ENCODE data around the gene NACAD.

NACAD gene

DNA sequence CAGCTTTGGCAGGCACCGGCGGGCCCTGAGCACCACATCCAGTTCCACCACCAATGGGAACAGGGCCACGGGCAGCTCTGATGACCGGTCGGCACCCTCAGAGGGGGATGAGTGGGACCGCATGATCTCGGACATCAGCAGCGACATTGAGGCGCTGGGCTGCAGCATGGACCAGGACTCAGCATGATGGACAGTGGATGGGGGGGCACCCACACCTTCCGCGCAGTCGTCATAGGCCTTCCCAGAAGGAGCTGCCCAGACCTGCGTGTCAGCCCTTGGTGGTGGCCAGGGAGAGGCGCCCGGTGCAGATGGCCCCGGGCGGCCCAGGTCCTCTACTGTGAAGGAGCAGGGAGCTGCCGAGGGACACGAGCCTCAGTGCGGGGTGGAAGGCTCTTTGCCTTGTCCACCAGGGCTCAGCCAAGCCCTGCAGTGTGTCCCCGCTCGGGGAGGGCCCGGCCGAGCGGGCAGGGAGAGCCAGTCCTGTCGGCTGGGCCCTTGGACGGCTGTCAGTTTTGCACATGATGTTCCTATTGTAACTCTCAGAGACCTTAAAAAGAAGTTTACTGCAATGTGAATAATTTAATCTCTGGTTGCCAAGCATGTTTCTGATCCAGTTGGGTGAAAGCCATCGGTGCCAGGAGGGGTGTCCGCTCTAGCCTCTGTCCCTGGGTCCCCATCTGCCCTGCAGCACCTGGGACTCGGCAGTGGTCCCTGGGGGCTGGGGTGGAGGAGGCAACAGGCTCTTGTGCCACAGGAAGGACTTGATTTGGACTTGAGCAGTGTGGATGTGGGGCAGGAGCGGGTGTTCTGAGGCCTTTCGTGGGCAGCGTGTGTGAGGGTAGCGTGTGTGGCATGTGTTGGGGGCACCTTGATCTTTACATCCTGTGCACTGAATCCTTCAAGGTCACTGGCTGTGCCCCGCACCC, 12.6 kb downstream of the NACAD start:
- no peak for DNase-seq (ENCODE audit: extremely low read depth in 1 of 2, low read depth in 1 of 2)

DNA sequence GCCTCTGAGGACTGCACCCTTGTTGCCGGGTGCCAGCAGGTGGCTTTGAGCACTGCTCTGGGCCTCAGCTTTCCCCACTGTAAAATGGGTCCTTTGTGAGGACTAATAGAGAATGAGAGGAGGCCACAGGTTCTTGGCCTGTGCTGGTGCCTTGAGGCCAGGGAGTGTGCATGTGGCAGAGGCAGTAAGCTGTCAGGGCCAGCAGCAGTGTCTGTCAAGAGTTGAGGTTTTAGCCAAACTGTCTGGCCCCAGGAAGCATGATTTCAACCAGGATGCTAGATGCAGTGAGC, 13.5 kb downstream of the NACAD start:
- no peak for DNase-seq (ENCODE audit: extremely low read depth in 1 of 2, low read depth in 1 of 2)

DNA sequence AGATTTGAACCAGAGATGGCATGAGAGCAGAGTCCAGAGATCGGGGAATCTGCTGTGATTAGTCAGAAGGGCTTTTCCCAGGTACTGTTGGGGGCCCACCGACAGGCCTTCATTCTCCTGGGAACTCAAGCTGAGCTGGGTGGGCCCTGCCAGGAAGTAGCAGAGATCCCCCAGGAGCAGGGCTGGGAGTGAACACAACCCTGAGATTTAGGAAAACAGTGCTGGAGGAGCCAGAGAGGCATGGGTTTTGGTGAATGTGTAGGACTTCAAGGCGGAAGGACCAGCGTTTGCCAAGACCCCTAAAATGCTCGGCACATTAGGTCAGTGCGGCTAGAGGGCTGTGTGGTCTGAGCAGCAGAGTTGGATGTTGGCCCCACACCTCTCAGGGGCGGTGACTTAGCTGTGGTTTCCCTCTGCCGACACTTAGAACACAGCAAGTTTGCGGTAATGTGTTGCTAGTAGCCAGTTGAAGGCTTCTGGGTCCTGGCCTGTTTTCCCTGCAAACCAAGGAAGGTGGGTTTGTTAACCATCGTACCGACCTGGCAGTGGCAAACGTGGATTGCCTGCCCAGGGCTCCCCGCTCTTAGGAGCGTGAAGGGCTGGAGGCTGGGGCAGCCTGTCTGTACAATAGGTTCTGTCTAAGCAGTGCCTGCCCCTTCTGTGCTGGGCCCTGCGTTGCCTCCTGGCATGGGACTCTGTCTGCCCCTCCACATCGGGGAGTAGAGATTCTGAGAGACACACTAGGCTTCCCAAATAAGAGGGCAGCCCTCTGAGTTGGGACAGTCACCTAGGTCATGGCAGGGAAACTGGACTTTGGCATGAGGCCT, 14.0 kb downstream of the NACAD start:
- no peak for DNase-seq (ENCODE audit: extremely low read depth in 1 of 2, low read depth in 1 of 2)

DNA sequence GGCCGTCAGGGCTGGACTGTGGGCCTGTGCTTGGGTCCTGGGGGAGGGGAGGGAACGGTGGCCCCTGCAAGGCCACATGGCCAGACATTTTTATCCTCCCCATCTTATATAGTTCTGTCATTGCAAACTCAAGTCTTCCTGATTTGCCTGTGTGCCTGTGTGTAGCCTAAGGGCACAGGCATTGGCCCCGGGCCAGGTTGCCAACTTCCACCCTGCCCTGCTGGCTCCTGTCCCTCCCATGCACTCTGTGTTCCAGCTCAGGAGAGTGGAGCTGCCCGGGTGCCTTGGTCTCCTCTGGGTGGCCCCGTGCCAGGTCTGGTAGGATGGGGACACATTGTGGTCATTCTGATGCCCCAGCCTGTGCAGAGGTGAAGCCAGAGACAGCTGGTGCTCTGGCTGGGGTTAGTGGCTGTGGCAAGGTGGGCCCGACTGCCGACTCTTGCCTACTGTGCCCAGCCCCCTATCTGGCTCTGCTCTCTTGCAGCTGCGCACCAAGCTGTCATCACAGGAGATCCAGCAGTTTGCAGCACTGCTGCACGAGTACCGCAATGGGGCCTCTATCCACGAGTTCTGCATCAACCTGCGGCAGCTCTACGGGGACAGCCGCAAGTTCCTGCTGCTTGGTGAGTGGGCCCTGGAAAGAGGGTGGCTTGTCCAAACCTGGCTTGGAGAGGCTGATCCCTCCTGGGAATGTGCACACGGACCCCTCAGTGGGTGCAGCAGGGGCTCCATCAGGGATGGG, 14.8 kb downstream of the NACAD start:
- DNase-seq (ENCODE audit: extremely low read depth in 1 of 2, low read depth in 1 of 2) = no peak

DNA sequence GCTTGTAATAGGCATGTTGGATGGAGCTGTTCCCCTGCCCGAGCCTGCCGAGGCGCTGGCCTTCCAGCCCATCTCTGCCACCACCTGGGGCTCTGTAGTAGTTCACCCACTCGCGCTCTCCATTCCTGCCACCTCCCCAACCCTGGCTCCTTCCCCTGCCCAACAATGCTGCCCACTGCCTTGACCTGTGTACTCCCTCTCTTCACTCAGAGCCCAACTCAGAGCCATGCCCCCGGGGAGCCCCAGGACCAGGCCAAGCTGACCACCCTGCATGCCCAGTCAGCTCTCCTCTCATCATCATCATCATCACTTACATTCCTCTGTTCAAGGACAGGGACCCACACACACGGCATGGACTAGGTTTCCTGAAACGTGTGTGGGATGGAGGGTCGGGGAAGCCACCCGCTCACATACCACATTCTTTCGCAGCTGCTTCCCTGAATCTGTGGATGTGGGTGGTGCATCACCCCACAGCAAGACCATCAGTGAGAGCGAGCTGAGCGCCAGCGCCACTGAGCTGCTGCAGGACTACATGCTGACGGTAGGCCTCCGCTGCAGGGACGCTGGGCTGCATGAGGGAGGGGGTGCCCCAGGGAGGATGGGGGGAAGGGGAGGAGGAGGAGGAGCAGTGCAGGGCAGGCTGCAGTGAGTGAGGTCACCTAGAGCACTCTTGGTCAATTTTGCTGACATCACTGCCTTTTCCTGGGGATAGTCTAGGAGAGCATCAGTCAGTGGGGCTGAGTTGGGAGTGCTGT, 15.6 kb downstream of the NACAD start:
- DNase-seq (ENCODE audit: extremely low read depth in 1 of 2, low read depth in 1 of 2) = no peak

DNA sequence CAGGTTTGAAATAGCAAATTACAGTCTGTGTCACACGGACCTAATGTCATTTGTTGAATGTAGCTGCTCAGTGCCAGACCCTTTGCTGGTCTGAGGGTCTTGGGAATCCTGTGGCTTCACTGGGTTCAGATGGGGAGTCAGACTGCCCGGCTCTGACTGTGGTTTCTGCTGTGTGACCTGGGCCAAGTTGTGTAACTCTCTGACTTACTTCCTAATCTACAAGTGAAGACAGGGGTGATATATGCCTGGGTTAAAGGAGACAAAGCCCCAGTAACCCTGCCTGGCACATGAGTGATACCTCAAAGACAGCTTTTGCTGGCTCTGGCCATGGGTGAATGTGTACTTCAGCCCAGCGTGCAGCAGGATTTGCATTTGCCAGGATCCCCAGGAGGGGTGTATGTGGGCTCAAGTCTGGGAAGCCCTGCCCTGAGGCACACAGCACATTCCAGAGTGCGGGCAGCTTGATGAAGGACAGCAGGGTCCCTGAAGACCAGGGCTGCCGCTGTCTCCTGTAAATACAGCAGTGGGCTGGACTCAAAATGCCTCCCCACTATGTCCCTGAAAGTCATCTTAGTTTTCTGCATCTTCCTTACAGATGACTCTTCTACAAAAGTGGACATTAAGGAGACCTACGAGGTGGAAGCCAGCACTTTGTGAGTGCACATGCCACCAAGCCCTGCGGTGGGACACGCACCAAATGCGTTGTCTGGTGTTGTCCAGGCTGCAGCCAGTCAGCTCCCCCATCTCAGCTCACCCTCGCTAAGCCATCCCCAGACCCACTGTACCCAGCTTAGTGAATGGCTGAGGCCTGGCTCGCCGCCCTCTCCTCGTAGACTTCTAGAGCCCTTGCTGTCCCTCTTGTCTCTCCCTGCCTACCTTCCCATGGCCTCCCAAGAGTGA, 16.4 kb downstream of the NACAD start:
- no peak for DNase-seq (ENCODE audit: extremely low read depth in 1 of 2, low read depth in 1 of 2)

DNA sequence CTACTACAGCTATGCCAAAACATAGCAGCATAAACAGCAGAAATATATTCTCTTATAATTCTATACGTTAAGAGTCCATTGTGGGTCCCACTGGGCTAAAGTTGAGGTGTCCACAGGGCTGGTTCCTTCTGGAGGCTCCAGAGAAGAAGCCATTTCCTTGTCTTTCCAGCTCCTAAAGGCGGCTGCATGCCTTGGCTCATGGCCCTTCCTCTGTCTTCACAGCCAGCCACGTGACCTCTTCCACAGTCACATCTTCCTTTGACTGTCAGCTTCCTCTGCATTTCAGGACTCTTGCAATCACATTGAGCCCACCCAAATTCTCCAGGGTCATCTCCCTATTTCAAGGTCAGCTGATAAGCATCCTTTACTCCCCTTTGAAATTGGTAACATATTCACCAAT, 17.2 kb downstream of the NACAD start:
- no peak for DNase-seq (ENCODE audit: extremely low read depth in 1 of 2, low read depth in 1 of 2)

DNA sequence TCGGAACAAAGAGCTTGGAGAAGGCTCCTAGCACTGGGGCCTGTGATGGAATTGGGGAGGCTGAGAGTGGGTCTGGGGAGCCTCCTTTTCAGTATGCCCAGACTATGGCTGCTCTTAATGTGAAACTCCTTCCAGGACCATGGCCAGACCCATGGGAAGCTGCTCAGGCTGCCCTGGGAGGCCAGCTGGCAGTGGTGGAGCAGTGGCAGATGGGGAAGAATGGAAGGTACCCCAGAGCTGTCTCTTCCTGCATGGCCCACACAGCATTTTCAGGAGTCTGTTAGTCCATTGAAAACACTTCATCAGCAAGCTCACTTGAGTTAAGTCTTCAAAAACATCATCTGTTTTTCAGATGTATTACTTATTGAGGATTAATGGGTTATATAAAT, 18.5 kb downstream of the NACAD start:
- no peak for DNase-seq (ENCODE audit: extremely low read depth in 1 of 2, low read depth in 1 of 2)

DNA sequence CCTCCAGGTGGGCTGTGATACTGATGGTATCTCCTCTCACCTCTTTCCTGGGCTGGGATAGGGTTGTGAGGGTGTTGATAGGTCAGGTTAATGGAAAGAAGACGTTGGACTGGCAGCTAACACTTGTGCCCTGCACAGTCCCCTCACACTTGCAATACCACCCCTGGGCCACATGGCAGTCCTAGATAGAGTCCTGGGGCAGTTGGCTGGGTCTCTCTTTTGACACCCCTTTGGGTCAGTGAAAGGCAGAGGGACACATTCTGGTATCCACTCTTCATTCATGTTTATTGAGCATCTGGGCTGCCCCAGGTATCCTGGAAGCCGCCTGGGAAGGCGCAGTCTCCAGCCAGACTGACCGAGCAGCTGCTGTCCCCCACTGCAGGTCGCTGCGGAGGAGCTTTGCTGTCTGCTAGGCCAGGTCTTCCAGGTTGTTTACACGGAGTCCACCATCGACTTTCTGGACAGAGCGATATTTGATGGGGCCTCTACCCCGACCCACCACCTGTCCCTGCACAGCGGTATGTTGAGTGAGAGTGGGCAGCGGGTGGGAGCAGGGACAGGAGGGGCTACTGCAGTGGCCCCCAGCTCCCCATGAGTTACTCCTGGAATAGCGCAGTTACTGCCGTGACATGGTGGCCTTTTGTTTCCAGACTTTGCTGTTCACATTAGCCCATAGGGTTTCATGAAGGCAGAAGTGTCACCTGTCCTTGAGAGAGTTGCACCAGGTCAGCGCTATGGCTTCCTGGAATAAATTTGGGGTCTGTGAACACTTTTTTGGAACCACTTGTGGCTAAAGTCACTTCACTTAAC, 19.1 kb downstream of the NACAD start:
- DNase-seq (ENCODE audit: extremely low read depth in 1 of 2, low read depth in 1 of 2) = no peak

DNA sequence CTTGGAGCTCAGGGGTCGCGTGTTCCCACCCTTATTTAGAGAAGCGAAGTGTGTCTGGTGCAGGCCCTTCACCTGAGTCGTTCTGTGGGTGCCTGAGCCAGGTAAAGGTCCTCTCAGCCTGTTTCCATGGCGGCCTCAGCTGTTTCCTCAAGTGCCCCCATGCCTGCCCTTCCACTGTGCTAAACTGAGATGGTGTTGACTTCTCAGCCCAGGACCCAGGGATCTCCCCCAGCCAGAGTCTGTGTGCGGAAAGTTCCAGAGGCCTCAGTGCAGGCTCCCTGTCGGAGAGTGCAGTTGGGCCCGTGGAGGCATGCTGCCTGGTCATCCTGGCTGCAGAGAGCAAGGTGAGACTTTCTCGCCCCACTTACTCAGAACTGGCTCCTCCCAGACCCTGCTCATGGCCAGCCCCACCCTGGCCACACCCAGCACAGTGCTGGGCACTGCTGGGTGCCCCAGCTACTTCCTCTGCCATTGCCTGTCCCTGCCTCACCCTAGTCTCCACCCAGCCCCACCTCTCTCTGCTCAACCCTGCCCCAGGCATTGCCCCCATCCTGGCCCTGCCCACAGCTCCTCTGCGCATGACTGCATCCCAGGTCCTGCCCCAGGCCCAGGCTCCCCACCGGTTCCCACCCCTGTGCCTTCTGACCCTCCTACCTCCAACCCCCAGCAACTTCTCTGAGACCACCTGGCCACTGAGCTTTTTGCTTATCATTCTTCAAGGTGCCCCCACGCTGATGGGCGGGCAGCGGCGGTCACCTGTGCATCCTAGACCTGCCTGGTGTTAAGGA, 20.3 kb downstream of the NACAD start:
- no peak for DNase-seq (ENCODE audit: extremely low read depth in 1 of 2, low read depth in 1 of 2)

DNA sequence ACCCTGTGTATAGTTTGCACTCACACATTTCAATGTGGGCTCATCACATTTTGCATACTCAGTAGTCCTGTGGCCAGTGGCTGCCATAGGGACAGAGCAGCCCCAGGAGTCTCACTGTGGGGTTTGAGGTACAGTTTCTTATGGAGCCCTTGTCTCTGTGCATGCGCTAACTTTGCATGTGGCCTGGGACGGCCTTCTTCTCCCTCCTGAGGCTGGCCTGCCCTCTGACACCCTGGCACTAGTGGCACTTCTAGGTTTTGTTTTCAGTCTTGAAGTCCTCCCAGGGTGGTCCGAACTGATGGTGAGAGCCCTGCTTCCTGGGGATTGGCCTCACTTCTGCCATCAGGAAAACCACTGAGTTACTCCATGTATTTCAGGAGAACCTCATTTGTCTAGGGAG, 21.2 kb downstream of the NACAD start:
- DNase-seq (ENCODE audit: extremely low read depth in 1 of 2, low read depth in 1 of 2) = no peak

DNA sequence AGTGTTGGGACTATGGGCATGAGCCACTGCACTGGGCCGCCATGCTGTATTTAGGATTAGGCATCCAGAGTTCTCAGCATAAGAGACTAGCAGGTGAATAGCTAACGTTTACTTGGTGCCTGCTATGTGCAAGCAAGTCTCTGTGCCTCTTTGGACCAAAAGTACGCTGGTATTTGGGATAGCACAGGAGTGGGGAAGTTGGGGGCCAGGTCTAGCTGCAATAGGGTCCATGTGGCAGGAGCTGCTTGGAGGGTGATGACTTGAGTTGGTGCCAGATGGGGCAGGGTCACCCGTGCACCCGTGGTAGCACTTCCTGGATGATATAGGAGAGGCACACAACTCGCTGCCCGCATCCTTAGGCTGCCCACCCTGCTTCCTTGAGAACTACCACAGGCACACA, 22.4 kb downstream of the NACAD start:
- no peak for DNase-seq (ENCODE audit: extremely low read depth in 1 of 2, low read depth in 1 of 2)

DNA sequence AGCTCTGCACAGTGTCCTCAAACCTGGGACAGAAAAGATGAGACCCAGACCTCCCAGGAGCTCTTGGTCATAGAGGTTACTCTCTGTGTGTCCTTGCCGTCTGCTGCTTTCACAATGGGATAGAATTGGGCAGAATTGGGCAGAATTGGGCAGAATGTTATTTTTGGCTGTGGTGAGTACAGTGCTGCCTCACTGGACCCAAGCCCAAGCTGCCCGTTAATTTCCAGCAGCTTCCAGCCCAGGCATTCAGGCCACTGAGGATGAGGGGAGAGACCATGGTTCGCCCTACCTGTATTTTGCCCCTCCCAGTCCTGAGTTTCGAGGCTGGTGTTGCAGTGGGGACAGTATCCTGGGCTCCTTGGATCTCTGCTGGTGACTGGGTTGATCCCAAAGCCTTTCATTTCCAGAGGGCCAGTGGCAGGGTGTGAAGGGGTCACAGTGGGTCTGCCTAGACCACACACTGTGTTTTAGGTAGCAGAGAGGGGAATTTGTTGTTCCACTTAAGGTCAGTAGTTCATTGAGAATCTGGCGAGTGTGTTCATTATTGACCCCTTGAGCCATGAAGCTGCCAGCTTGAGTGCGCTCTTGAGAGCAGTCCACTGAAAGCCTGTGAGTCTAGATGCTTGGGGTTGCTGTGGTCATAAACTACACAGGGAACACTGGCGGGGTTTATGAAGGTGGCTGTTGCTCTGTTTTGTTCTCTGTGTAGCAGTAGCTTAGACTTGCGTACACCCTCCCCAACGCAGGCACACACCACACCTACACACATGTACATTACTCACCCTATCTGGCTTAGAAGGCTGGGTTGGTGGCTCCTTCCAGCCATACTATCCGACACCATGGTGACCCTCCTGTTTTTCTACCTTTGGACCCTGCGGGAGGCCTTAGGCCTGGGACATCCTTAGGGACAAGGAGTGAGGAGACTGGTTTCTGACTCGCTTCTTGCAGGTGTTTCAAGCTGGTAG, 23.5 kb downstream of the NACAD start:
- no peak for DNase-seq (ENCODE audit: extremely low read depth in 1 of 2, low read depth in 1 of 2)

DNA sequence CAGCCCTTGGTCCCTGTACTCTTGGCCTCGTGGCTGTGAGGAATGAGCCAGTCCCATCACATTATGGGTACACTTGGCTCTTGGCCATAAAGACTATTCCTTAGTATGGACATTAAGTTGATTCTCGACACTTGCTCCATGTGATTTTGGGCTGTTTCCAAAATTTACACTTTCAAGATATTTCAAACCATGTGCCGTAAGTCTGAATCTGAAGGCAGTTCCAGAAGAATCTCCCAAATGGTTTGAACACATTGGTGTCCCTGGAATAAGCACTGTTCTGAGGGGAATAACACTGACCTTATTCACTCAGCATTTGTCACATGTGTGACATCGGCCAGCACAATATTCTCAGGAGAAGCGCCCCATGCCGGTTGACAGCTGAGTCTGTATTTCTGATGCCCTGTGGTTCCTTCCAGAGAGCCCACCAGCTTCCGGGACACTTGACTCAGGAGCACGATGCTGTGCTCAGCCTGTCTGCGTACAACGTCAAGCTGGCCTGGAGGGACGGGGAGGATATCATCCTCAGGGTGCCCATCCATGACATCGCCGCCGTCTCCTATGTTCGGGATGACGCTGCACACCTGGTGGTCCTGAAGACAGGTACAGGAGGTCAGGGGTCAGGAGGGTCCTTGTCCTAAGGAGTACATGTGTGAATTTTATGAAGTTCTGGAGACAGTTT, 24.6 kb downstream of the NACAD start:
- DNase-seq (ENCODE audit: extremely low read depth in 1 of 2, low read depth in 1 of 2) = no peak

DNA sequence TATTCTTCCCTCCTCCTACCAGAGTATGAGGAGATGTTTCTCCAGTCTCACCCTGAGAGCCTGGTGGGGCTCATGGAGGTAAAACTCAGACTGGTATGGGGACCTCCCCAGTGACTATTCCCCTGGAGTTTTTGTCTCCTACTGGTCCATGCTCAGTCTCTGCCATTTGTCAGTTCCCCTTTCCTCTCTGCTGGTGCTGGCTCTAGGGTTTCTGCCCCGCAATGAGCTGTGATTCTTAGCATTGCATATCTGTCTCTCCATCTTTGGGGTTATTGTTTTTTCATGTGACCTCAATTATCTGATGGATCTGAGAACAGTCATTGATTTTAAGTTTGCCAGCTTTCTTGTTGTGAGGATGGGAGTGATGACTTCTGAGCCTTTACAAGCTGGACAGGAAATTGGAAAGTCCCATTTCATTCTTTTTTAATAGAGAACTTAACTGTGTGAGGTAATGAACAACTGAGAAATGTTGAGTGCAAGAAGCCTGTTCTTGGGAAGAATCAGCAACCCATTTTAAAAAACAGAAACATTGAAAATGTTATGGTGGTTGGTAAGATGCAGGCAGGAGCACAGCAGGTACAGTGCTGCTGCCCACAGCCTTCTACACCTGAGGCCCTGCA, 26.9 kb downstream of the NACAD start:
- no peak for DNase-seq (ENCODE audit: extremely low read depth in 1 of 2, low read depth in 1 of 2)

DNA sequence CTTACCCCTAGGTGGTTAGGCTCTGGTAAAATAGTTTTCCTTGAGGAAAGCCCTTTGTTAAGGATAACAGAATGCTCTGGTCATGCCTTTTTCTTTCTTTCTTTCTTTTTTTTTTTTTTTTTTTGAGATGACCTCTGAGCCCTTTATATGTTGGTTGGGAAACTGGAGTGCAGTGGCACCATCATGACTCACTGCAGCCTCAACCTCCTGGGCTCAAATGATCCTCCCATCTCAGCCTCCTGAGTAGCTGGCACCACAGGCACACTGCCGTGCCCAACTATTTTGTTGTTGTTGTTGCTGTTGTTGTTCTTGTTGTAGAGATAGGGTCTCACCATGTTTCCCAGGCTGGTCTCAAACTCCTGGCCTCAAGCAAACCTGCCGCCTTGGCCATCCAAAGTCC, 27.4 kb downstream of the NACAD start:
- no peak for DNase-seq (ENCODE audit: extremely low read depth in 1 of 2, low read depth in 1 of 2)

All from stimulated activated CD8-positive, alpha-beta memory T cell treated with anti-CD3 and anti-CD28 coated beads, Interleukin-7, amount 100 ng/mL, for 48 hours (primary cell).